GM12878 (cell line): ENCODE measurements around the gene STX12. TPM values are rescaled to one million over a fixed set of nuclear protein-coding genes. Genes with fewer than 3 reads are reported as not detected.

ENCODE experiments used
- BRCA1 ChIP-seq: IDR thresholded peaks from 2 replicates; pipeline ENCODE4 v1.6.1; 2011; ENCODE audit warnings: low read depth, low read length, improper control_type of control experiment
- CREM ChIP-seq: IDR thresholded peaks from 2 replicates; pipeline ENCODE4 v1.6.1; 2014; ENCODE audit warnings: antibody characterized with exemption, low read depth
- DPF2 ChIP-seq: fragments of 450-650 bp; IDR thresholded peaks from 2 replicates; pipeline ENCODE4 v1.6.1; 2017; ENCODE audit warnings: mild to moderate bottlenecking
- ETV6 ChIP-seq, 2 experiments: fragments of 450-650 bp in 1 of 2; IDR thresholded peaks in 1 of 2; conservative IDR thresholded peaks in 1 of 2; 2 replicates each; pipeline ENCODE4 v1.6.1; 2014; ENCODE audit warnings: antibody characterized with exemption in 1 of 2, borderline replicate concordance in 1 of 2, low read depth in 1 of 2, mild to moderate bottlenecking in 1 of 2, moderate library complexity in 1 of 2
- IKZF2 ChIP-seq, 2 experiments: fragments of 450-650 bp; IDR thresholded peaks; 2 replicates each; pipeline ENCODE4 v1.6.1; 2017; ENCODE audit warnings: mild to moderate bottlenecking in 2 of 2, moderate library complexity in 2 of 2
- MEF2A ChIP-seq: IDR thresholded peaks from 2 replicates; pipeline ENCODE4 v1.6.1; 2011; ENCODE audit warnings: low read depth, mild to moderate bottlenecking, low read length, moderate library complexity; ENCODE audit not compliant: insufficient read depth
- NBN ChIP-seq: fragments of 450-650 bp; IDR thresholded peaks from 2 replicates; pipeline ENCODE4 v1.6.1; 2016
- PAX5 ChIP-seq: IDR thresholded peaks from 2 replicates; pipeline ENCODE4 v1.6.1; 2011; ENCODE audit warnings: low read depth, low read length, borderline replicate concordance
- PAX8 ChIP-seq: fragments of 450-650 bp; IDR thresholded peaks from 2 replicates; pipeline ENCODE4 v1.6.1; 2017; ENCODE audit warnings: mild to moderate bottlenecking, moderate library complexity
- POU2F2 ChIP-seq: IDR thresholded peaks from 3 replicates; pipeline ENCODE4 v1.6.1; 2011; ENCODE audit warnings: low read depth, mild to moderate bottlenecking, low read length, borderline replicate concordance
- RAD21 ChIP-seq: IDR thresholded peaks from 2 replicates; pipeline ENCODE4 v1.6.1; 2011; ENCODE audit warnings: mild to moderate bottlenecking, low read depth, low read length, moderate library complexity; ENCODE audit not compliant: insufficient read depth
- RAD51 ChIP-seq: fragments of 450-650 bp; IDR thresholded peaks from 2 replicates; pipeline ENCODE4 v1.6.1; 2016; ENCODE audit warnings: moderate library complexity, mild to moderate bottlenecking, inconsistent platforms
- RCOR1 ChIP-seq: conservative IDR thresholded peaks from 2 replicates; pipeline ENCODE4 v1.6.1; 2012; ENCODE audit warnings: low read depth, low read length, improper control_type of control experiment
- RUNX3 ChIP-seq: IDR thresholded peaks from 2 replicates; pipeline ENCODE4 v1.6.1; 2012; ENCODE audit warnings: low read length, inconsistent platforms
- SIN3A ChIP-seq: IDR thresholded peaks from 2 replicates; pipeline ENCODE4 v1.6.1; 2012; ENCODE audit warnings: low read depth, low read length, improper control_type of control experiment
- SIX5 ChIP-seq: IDR thresholded peaks from 2 replicates; pipeline ENCODE4 v1.6.1; 2011; ENCODE audit warnings: mild to moderate bottlenecking, low read depth, low read length, moderate library complexity; ENCODE audit not compliant: severe bottlenecking
- SUPT20H ChIP-seq: IDR thresholded peaks from 2 replicates; pipeline ENCODE4 v1.6.1; 2011; ENCODE audit warnings: low read depth, mild to moderate bottlenecking, low read length, moderate library complexity, borderline replicate concordance; ENCODE audit not compliant: control insufficient read depth
- TARDBP ChIP-seq: IDR thresholded peaks from 2 replicates; pipeline ENCODE4 v1.6.1; 2016; ENCODE audit warnings: borderline replicate concordance
- ZNF207 ChIP-seq: fragments of 450-650 bp; IDR thresholded peaks from 2 replicates; pipeline ENCODE4 v1.6.1; 2014; ENCODE audit warnings: antibody characterized with exemption, mild to moderate bottlenecking, borderline replicate concordance
- ZNF274 ChIP-seq: IDR thresholded peaks from one replicate; pipeline ENCODE4 v1.8.0; 2011; ENCODE audit not compliant: insufficient read length, insufficient read depth
- polyA plus RNA-seq, 11 experiments: library from polyadenylated mRNA; depleted of rRNA in 4 of 11; unstranded in 6 of 11; stranded (reverse) in 5 of 11; fragments of >200 nt; fragmentation: Nextera tagmentation in 4 of 11; fragmentation: Illumina TruSeq in 1 of 11; extraction: Ambion mirVana in 4 of 11; extraction: Trizol in 1 of 11; gene quantifications; 1 replicate in 1 of 11; 2 replicates in 10 of 11; pipeline versions ENCODE4 v1.2.1 to v1.2.3, GENCODE V29; 2011 to 2016; ENCODE audit warnings: inconsistent platforms in 2 of 11, missing spikeins in 2 of 11, low read depth in 1 of 11
- total RNA-seq, 4 experiments: library from RNA; depleted of rRNA in 3 of 4; stranded (reverse); fragments of >200 nt in 3 of 4; fragmentation: Illumina TruSeq in 1 of 4; extraction: Trizol in 1 of 4; gene quantifications; 2 replicates each; pipeline versions ENCODE4 v1.2.1 to v1.2.3, GENCODE V29; 2013 to 2021
- TF ChIP-seq, protein P1 (sequence below): fragments of 450-650 bp; IDR thresholded peaks from 2 replicates; pipeline ENCODE4 v1.6.1; 2016; ENCODE audit warnings: mild to moderate bottlenecking
- TF ChIP-seq, protein P2 (sequence below): fragments of 450-650 bp; formaldehyde crosslinking; IDR thresholded peaks from 2 replicates; pipeline ENCODE4 v1.4.0; 2020; ENCODE audit warnings: mild to moderate bottlenecking, moderate library complexity
- TF ChIP-seq, protein P3 (sequence below): fragments of 450-650 bp; IDR thresholded peaks from 2 replicates; pipeline ENCODE4 v1.6.1; 2014; ENCODE audit warnings: mild to moderate bottlenecking
- TF ChIP-seq, protein P4 (sequence below): fragments of 450-650 bp; IDR thresholded peaks from 2 replicates; pipeline ENCODE4 v1.6.1; 2017; ENCODE audit warnings: mild to moderate bottlenecking

STX12 gene
- total and polyA plus RNA-seq, 10 of the 15 experiments (the other 5 are each of a cell fraction or from before 2014, with no cell fraction given) = 20.2 to 35.0 (median 28.1) TPM

DNA sequence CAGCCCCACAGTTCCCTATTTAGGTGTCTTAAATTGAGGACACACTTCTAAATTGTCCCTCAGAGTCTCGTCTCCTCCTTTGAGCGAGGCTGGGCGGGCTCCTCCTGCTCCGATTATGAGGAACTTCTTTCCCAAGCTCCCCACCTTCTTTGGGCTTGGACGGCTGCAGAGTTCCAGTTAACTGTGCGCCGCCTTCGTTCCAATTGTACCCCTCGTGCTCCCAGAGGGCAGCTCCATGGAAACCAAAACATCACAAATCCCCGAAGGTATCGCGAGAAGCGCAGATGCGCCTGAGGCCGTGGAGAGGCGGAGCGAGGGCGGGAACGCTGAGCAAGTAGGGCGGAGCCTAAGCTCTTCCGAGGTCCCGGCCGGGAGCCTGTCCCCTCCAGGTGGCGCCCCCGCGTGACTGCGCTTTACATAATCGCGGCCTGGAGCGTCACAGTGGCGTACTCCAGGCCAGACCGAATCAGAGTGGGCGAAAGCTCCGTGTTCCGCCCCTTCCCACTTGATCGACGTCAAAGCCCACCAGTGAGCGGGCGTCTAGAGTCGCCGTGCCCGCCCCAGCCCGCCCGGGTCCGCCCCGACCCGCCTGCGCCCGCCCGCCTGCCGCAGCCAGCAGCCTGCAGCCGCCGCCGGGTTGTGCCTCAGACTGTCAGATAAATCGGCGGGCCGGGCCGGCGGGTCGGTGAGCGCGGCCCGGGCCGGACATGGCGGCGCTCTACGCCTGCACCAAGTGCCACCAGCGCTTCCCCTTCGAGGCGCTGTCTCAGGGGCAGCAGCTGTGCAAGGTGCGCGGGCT lies 47.4 kb upstream of the STX12 start, which contains the start of gene FAM76A (continued):
- TF ChIP-seq, protein P1, sequence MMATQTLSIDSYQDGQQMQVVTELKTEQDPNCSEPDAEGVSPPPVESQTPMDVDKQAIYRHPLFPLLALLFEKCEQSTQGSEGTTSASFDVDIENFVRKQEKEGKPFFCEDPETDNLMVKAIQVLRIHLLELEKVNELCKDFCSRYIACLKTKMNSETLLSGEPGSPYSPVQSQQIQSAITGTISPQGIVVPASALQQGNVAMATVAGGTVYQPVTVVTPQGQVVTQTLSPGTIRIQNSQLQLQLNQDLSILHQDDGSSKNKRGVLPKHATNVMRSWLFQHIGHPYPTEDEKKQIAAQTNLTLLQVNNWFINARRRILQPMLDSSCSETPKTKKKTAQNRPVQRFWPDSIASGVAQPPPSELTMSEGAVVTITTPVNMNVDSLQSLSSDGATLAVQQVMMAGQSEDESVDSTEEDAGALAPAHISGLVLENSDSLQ = peak; percentile 97
- TF ChIP-seq SUPT20H (no peak), TARDBP (no peak), RUNX3 (0 out of 2 replicates have a peak, but pooled peaks have one; percentile 14), IKZF2 (IDR thresholded peaks at IDR 0.05) (no peak), MEF2A (no peak), SIX5 (peak; percentile 10), SIN3A (peak; percentile 20), RCOR1 (peak; percentile 95; the same call in 1 of the 2 replicates), PAX8 (no peak), ZNF207 (peak; percentile 12; the same call in 1 of the 2 replicates), NBN (peak; percentile 89; the same call in 1 of the 2 replicates), RAD51 (peak; percentile 76), BRCA1 (peak; percentile 91), RAD21 (no peak; the same call in 1 of the 2 replicates), DPF2 (peak; percentile 93), POU2F2 (peak; percentile 94; the same call in 2 of the 3 replicates), ZNF274 (no peak), ETV6 (conservative IDR thresholded peaks at IDR 0.05 in 1 of 2, IDR thresholded peaks at IDR 0.05 in 1 of 2; ENCODE audit: borderline replicate concordance in 1 of 2, low read depth in 1 of 2) (no peak), CREM (peak; percentile 97), PAX5 (peak; percentile 78; the same call in 1 of the 2 replicates)
- TF ChIP-seq, protein P2, sequence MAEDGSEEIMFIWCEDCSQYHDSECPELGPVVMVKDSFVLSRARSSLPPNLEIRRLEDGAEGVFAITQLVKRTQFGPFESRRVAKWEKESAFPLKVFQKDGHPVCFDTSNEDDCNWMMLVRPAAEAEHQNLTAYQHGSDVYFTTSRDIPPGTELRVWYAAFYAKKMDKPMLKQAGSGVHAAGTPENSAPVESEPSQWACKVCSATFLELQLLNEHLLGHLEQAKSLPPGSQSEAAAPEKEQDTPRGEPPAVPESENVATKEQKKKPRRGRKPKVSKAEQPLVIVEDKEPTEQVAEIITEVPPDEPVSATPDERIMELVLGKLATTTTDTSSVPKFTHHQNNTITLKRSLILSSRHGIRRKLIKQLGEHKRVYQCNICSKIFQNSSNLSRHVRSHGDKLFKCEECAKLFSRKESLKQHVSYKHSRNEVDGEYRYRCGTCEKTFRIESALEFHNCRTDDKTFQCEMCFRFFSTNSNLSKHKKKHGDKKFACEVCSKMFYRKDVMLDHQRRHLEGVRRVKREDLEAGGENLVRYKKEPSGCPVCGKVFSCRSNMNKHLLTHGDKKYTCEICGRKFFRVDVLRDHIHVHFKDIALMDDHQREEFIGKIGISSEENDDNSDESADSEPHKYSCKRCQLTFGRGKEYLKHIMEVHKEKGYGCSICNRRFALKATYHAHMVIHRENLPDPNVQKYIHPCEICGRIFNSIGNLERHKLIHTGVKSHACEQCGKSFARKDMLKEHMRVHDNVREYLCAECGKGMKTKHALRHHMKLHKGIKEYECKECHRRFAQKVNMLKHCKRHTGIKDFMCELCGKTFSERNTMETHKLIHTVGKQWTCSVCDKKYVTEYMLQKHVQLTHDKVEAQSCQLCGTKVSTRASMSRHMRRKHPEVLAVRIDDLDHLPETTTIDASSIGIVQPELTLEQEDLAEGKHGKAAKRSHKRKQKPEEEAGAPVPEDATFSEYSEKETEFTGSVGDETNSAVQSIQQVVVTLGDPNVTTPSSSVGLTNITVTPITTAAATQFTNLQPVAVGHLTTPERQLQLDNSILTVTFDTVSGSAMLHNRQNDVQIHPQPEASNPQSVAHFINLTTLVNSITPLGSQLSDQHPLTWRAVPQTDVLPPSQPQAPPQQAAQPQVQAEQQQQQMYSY (CRISPR knock-in tag) = no peak
- TF ChIP-seq, protein P3, sequence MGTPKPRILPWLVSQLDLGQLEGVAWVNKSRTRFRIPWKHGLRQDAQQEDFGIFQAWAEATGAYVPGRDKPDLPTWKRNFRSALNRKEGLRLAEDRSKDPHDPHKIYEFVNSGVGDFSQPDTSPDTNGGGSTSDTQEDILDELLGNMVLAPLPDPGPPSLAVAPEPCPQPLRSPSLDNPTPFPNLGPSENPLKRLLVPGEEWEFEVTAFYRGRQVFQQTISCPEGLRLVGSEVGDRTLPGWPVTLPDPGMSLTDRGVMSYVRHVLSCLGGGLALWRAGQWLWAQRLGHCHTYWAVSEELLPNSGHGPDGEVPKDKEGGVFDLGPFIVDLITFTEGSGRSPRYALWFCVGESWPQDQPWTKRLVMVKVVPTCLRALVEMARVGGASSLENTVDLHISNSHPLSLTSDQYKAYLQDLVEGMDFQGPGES = peak; percentile 81
- TF ChIP-seq, protein P4, sequence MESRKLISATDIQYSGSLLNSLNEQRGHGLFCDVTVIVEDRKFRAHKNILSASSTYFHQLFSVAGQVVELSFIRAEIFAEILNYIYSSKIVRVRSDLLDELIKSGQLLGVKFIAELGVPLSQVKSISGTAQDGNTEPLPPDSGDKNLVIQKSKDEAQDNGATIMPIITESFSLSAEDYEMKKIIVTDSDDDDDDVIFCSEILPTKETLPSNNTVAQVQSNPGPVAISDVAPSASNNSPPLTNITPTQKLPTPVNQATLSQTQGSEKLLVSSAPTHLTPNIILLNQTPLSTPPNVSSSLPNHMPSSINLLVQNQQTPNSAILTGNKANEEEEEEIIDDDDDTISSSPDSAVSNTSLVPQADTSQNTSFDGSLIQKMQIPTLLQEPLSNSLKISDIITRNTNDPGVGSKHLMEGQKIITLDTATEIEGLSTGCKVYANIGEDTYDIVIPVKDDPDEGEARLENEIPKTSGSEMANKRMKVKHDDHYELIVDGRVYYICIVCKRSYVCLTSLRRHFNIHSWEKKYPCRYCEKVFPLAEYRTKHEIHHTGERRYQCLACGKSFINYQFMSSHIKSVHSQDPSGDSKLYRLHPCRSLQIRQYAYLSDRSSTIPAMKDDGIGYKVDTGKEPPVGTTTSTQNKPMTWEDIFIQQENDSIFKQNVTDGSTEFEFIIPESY = no peak
